ENCODE data around the gene TMEM266. TPM values are rescaled to one million over a fixed set of nuclear protein-coding genes. Genes with fewer than 3 reads are reported as not detected.

TMEM266 gene
- total and polyA plus RNA-seq, 2 experiments from 2014 or later = 0.42 to 5.0 TPM

DNA sequence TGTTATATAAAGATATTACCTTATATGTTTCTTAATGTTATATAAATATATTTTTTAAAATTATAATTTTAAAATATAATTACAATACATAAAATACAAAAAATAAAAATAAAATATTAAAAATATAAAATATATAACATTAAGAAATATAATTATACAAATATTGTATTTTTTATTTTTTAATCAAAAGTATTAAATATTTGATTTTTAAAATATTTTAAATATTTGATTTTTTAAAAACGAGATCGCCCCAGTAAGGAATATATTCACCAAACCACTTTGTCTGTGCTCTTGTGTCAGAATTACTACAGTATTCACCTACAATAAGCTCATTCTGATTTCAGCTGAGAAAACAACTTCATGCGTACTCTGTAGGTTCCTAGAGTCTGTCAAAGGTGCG is 162.4 kb downstream of the TMEM266 start:
- Mint-ChIP-seq H3K4me3 (no peak overlapping the region), H3K27me3 (ENCODE audit: insufficient read depth, low read depth, poor library complexity) (no peaks in the 10 kb centered on the region), H3K36me3 (ENCODE audit: low read depth) (peaks cover 21% of the 10 kb centered on the region; the same call in 2 of the 3 replicates), H3K27ac (no peak overlapping the region), H3K9me3 (peaks cover 5% of the 10 kb centered on the region; the same call in 1 of the 3 replicates), H3K4me1 (no peaks in the 10 kb centered on the region)
- no peaks in the 10 kb centered on the region for H3K4me1 ChIP-seq (ENCODE audit: insufficient read depth)
- DNase-seq (ENCODE audit: low spot score) (no peak), ATAC-seq (no peak)
- no peaks in the 10 kb centered on the region for H3K27me3 ChIP-seq (ENCODE audit: insufficient read depth)
- H3K4me2 ChIP-seq = no peak overlapping the region
- H4K20me1 ChIP-seq (replicated peaks; ENCODE audit: insufficient read depth) = no peaks in the 10 kb centered on the region
- no peaks in the 10 kb centered on the region for H3K79me2 ChIP-seq (replicated peaks; ENCODE audit: insufficient read depth)
- H3K4me3 ChIP-seq = no peak overlapping the region
- H3K36me3 ChIP-seq (ENCODE audit: insufficient read depth) = 0 out of 2 replicates have a peak, but pooled peaks cover 3% of the 10 kb centered on the region
- H3K9me2 ChIP-seq (ENCODE audit: insufficient read depth) = no peaks in the 10 kb centered on the region
- no peak for TF ChIP-seq ZNF331 (CRISPR knock-in tag; IDR thresholded peaks at IDR 0.05; ENCODE audit: low read depth)
- TF ChIP-seq CREB1 (CRISPR knock-in tag; IDR thresholded peaks at IDR 0.05; ENCODE audit: low read depth) = no peak
- TF ChIP-seq STAT1 (IDR thresholded peaks at IDR 0.05; ENCODE audit: unreplicated experiment) = no peak
- TF ChIP-seq, protein P1, sequence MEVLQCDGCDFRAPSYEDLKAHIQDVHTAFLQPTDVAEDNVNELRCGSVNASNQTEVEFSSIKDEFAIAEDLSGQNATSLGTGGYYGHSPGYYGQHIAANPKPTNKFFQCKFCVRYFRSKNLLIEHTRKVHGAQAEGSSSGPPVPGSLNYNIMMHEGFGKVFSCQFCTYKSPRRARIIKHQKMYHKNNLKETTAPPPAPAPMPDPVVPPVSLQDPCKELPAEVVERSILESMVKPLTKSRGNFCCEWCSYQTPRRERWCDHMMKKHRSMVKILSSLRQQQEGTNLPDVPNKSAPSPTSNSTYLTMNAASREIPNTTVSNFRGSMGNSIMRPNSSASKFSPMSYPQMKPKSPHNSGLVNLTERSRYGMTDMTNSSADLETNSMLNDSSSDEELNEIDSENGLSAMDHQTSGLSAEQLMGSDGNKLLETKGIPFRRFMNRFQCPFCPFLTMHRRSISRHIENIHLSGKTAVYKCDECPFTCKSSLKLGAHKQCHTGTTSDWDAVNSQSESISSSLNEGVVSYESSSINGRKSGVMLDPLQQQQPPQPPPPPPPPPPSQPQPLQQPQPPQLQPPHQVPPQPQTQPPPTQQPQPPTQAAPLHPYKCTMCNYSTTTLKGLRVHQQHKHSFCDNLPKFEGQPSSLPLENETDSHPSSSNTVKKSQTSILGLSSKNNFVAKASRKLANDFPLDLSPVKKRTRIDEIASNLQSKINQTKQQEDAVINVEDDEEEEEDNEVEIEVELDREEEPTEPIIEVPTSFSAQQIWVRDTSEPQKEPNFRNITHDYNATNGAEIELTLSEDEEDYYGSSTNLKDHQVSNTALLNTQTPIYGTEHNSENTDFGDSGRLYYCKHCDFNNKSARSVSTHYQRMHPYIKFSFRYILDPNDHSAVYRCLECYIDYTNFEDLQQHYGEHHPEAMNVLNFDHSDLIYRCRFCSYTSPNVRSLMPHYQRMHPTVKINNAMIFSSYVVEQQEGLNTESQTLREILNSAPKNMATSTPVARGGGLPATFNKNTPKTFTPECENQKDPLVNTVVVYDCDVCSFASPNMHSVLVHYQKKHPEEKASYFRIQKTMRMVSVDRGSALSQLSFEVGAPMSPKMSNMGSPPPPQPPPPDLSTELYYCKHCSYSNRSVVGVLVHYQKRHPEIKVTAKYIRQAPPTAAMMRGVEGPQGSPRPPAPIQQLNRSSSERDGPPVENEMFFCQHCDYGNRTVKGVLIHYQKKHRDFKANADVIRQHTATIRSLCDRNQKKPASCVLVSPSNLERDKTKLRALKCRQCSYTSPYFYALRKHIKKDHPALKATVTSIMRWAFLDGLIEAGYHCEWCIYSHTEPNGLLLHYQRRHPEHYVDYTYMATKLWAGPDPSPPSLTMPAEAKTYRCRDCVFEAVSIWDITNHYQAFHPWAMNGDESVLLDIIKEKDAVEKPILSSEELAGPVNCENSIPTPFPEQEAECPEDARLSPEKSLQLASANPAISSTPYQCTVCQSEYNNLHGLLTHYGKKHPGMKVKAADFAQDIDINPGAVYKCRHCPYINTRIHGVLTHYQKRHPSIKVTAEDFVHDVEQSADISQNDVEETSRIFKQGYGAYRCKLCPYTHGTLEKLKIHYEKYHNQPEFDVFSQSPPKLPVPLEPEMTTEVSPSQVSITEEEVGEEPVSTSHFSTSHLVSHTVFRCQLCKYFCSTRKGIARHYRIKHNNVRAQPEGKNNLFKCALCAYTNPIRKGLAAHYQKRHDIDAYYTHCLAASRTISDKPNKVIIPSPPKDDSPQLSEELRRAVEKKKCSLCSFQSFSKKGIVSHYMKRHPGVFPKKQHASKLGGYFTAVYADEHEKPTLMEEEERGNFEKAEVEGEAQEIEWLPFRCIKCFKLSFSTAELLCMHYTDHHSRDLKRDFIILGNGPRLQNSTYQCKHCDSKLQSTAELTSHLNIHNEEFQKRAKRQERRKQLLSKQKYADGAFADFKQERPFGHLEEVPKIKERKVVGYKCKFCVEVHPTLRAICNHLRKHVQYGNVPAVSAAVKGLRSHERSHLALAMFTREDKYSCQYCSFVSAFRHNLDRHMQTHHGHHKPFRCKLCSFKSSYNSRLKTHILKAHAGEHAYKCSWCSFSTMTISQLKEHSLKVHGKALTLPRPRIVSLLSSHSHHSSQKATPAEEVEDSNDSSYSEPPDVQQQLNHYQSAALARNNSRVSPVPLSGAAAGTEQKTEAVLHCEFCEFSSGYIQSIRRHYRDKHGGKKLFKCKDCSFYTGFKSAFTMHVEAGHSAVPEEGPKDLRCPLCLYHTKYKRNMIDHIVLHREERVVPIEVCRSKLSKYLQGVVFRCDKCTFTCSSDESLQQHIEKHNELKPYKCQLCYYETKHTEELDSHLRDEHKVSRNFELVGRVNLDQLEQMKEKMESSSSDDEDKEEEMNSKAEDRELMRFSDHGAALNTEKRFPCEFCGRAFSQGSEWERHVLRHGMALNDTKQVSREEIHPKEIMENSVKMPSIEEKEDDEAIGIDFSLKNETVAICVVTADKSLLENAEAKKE (CRISPR knock-in tag; IDR thresholded peaks at IDR 0.05) = no peak
- H3K27ac ChIP-seq (ENCODE audit: low read depth) = no peak overlapping the region
- no peaks in the 10 kb centered on the region for H3F3A ChIP-seq (replicated peaks; ENCODE audit: low read depth)
- no peak overlapping the region for H2AFZ ChIP-seq

DNA sequence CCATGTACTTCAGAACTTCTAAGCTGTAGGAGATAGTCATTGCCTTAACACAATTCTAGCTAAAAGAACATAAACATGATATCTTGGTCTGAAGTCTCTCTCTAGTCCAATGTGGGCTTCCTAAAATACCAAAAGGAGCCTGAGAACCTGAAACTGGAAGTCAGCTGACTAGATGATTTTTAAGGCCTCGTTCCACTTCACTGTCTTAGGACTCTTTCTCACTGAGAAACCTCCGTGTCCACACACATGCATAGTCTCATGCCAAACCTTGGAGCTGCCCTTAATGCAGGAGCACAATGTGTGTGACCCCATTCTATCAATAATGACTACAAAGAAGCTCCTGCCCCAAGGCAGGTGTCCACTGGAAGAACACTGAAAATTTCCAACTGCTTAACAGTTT is 163.7 kb downstream of the TMEM266 start:
- H3K79me2 ChIP-seq (replicated peaks; ENCODE audit: insufficient read depth) = no peaks in the 10 kb centered on the region
- no peak overlapping the region for H2AFZ ChIP-seq
- no peaks in the 10 kb centered on the region for H3F3A ChIP-seq (replicated peaks; ENCODE audit: low read depth)
- H3K4me3 ChIP-seq = no peak overlapping the region
- no peaks in the 10 kb centered on the region for H3K27me3 ChIP-seq (ENCODE audit: insufficient read depth)
- H3K9me2 ChIP-seq (ENCODE audit: insufficient read depth) = no peaks in the 10 kb centered on the region
- H3K36me3 ChIP-seq (ENCODE audit: insufficient read depth) = 0 out of 2 replicates have a peak, but pooled peaks cover 3% of the 10 kb centered on the region
- ATAC-seq = no peak
- no peak for DNase-seq (ENCODE audit: low spot score)
- H3K27ac ChIP-seq (ENCODE audit: low read depth) = no peak overlapping the region
- H4K20me1 ChIP-seq (replicated peaks; ENCODE audit: insufficient read depth) = no peaks in the 10 kb centered on the region
- Mint-ChIP-seq H3K9me3 (peaks cover 5% of the 10 kb centered on the region; the same call in 1 of the 3 replicates), H3K36me3 (ENCODE audit: low read depth) (peaks cover 21% of the 10 kb centered on the region; the same call in 2 of the 3 replicates), H3K4me1 (no peaks in the 10 kb centered on the region), H3K4me3 (no peak overlapping the region), H3K27me3 (ENCODE audit: insufficient read depth, low read depth, poor library complexity) (no peaks in the 10 kb centered on the region), H3K27ac (no peak overlapping the region)
- no peak overlapping the region for H3K4me2 ChIP-seq
- no peaks in the 10 kb centered on the region for H3K4me1 ChIP-seq (ENCODE audit: insufficient read depth)
- TF ChIP-seq EZH2 (IDR thresholded peaks at IDR 0.05; ENCODE audit: low read depth, unreplicated experiment) (no peak), POLR2AphosphoS5 (IDR thresholded peaks at IDR 0.05; ENCODE audit: low read depth) (no peak), ZNF114 (CRISPR knock-in tag; IDR thresholded peaks at IDR 0.05) (no peak), NANOG (IDR thresholded peaks at IDR 0.05; ENCODE audit: borderline replicate concordance) (no peak), STAT1 (IDR thresholded peaks at IDR 0.05; ENCODE audit: unreplicated experiment) (no peak)
- TF ChIP-seq, protein P2, sequence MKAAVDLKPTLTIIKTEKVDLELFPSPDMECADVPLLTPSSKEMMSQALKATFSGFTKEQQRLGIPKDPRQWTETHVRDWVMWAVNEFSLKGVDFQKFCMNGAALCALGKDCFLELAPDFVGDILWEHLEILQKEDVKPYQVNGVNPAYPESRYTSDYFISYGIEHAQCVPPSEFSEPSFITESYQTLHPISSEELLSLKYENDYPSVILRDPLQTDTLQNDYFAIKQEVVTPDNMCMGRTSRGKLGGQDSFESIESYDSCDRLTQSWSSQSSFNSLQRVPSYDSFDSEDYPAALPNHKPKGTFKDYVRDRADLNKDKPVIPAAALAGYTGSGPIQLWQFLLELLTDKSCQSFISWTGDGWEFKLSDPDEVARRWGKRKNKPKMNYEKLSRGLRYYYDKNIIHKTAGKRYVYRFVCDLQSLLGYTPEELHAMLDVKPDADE (IDR thresholded peaks at IDR 0.05) = no peak
- TF ChIP-seq, protein P3, sequence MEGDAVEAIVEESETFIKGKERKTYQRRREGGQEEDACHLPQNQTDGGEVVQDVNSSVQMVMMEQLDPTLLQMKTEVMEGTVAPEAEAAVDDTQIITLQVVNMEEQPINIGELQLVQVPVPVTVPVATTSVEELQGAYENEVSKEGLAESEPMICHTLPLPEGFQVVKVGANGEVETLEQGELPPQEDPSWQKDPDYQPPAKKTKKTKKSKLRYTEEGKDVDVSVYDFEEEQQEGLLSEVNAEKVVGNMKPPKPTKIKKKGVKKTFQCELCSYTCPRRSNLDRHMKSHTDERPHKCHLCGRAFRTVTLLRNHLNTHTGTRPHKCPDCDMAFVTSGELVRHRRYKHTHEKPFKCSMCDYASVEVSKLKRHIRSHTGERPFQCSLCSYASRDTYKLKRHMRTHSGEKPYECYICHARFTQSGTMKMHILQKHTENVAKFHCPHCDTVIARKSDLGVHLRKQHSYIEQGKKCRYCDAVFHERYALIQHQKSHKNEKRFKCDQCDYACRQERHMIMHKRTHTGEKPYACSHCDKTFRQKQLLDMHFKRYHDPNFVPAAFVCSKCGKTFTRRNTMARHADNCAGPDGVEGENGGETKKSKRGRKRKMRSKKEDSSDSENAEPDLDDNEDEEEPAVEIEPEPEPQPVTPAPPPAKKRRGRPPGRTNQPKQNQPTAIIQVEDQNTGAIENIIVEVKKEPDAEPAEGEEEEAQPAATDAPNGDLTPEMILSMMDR (conservative IDR thresholded peaks at IDR 0.05; ENCODE audit: low read depth in 2 of 2) = no peak

Data from GM23338 (cell line).